WTC11 (cell line): ENCODE measurements around the gene TCF15. TPM values are rescaled to one million over a fixed set of nuclear protein-coding genes. Genes with fewer than 3 reads are reported as not detected.

Experiments
- ATAC-seq: fragments of 200-7000 bp; cut with Tn5 transposase; 2 replicates; pipeline ENCODE4 v1.10.0; 2021; ENCODE audit warnings: mild to moderate bottlenecking, moderate library complexity
- CTCF ChIA-PET: fragments of 300-600 bp; sonication (Branson Sonifier 250); formaldehyde crosslinking; loops from one replicate; lab custom pipeline; 2021; ENCODE audit warnings: antibody characterized with exemption; lab: Charles Lee
- POLR2A ChIA-PET: fragments of 350-600 bp; sonication (Branson Sonifier 250); formaldehyde crosslinking; loops from one replicate; lab custom pipeline; 2021; ENCODE audit warnings: antibody characterized with exemption; lab: Charles Lee
- DNase-seq: peaks from one replicate; pipeline ENCODE4 v3.0.0; 2021; ENCODE audit warnings: low spot score
- H3K27ac Mint-ChIP-seq: 2 replicates; pipeline ENCODE4 v1.8.0; 2021; ENCODE audit warnings: mixed read lengths
- H3K27me3 Mint-ChIP-seq: 2 replicates; pipeline ENCODE4 v1.8.0; 2021; ENCODE audit warnings: low read depth, mild to moderate bottlenecking, moderate library complexity, mixed read lengths
- H3K36me3 Mint-ChIP-seq: 2 replicates; pipeline ENCODE4 v1.8.0; 2021; ENCODE audit warnings: mixed read lengths
- H3K4me1 Mint-ChIP-seq: 2 replicates; pipeline ENCODE4 v1.8.0; 2022; ENCODE audit warnings: mixed read lengths
- H3K4me3 Mint-ChIP-seq: 2 replicates; pipeline ENCODE4 v1.8.0; 2021; ENCODE audit warnings: mild to moderate bottlenecking, moderate library complexity, mixed read lengths
- H3K9me3 Mint-ChIP-seq: 2 replicates; pipeline ENCODE4 v1.8.0; 2021; ENCODE audit warnings: mixed read lengths
- AR ChIP-seq: fragments of 250-450 bp; sonication (Bioruptor Pico); IDR thresholded peaks from 2 replicates; pipeline ENCODE4 v1.9.0; 2021; ENCODE audit warnings: mild to moderate bottlenecking
- ARID4B ChIP-seq: sonication (generic); formaldehyde crosslinking; IDR thresholded peaks from 2 replicates; pipeline ENCODE4 v1.8.0; 2023; ENCODE audit warnings: missing genetic modification reagents, mild to moderate bottlenecking, borderline replicate concordance
- ATF6 ChIP-seq: sonication (generic); formaldehyde crosslinking; IDR thresholded peaks from 2 replicates; pipeline ENCODE4 v1.8.1; 2023; ENCODE audit warnings: mild to moderate bottlenecking, missing genetic modification reagents
- E2F1 ChIP-seq: sonication (generic); formaldehyde crosslinking; IDR thresholded peaks from 2 replicates; pipeline ENCODE4 v1.8.0; 2022; ENCODE audit warnings: mild to moderate bottlenecking, missing genetic modification reagents
- E2F4 ChIP-seq: sonication (generic); formaldehyde crosslinking; IDR thresholded peaks from 2 replicates; pipeline ENCODE4 v1.8.1; 2022; ENCODE audit warnings: low read depth, mild to moderate bottlenecking, moderate library complexity, missing genetic modification reagents, borderline replicate concordance
- E2F5 ChIP-seq: sonication (generic); formaldehyde crosslinking; IDR thresholded peaks from 2 replicates; pipeline ENCODE4 v1.8.1; 2022; ENCODE audit warnings: mild to moderate bottlenecking, moderate library complexity, missing genetic modification reagents
- ERG ChIP-seq: fragments of 250-450 bp; sonication (Bioruptor Pico); IDR thresholded peaks from 2 replicates; pipeline ENCODE4 v1.8.0; 2021; ENCODE audit warnings: mild to moderate bottlenecking
- ETV6 ChIP-seq: sonication (generic); formaldehyde crosslinking; IDR thresholded peaks from 2 replicates; pipeline ENCODE4 v1.8.1; 2022; ENCODE audit warnings: mild to moderate bottlenecking, missing genetic modification reagents
- FOXJ3 ChIP-seq: sonication (generic); formaldehyde crosslinking; IDR thresholded peaks from 2 replicates; pipeline ENCODE4 v1.9.0; 2021; ENCODE audit warnings: missing genetic modification reagents, mild to moderate bottlenecking, borderline replicate concordance
- JUN ChIP-seq: sonication (generic); formaldehyde crosslinking; IDR thresholded peaks from 2 replicates; pipeline ENCODE4 v1.8.0; 2023; ENCODE audit warnings: mild to moderate bottlenecking, missing genetic modification reagents
- NFE2L1 ChIP-seq: sonication (generic); formaldehyde crosslinking; IDR thresholded peaks from 2 replicates; pipeline ENCODE4 v1.8.1; 2023; ENCODE audit warnings: missing genetic modification reagents
- NR2C2 ChIP-seq: sonication (generic); formaldehyde crosslinking; IDR thresholded peaks from 2 replicates; pipeline ENCODE4 v1.8.0; 2022; ENCODE audit warnings: mild to moderate bottlenecking, missing genetic modification reagents
- NR3C1 ChIP-seq: sonication (generic); formaldehyde crosslinking; conservative IDR thresholded peaks from 2 replicates; pipeline ENCODE4 v1.8.1; 2023; ENCODE audit warnings: low read depth, mild to moderate bottlenecking, missing genetic modification reagents
- OVOL2 ChIP-seq: fragments of 250-450 bp; sonication (Bioruptor Pico); IDR thresholded peaks from 2 replicates; pipeline ENCODE4 v1.9.0; 2021; ENCODE audit warnings: mild to moderate bottlenecking, borderline replicate concordance
- TEAD1 ChIP-seq: sonication (generic); formaldehyde crosslinking; IDR thresholded peaks from 2 replicates; pipeline ENCODE4 v1.8.0; 2022; ENCODE audit warnings: mild to moderate bottlenecking, missing genetic modification reagents
- TP53 ChIP-seq: sonication (generic); formaldehyde crosslinking; IDR thresholded peaks from 2 replicates; pipeline ENCODE4 v1.8.1; 2023; ENCODE audit warnings: mild to moderate bottlenecking, missing genetic modification reagents
- ZBTB21 ChIP-seq: sonication (generic); formaldehyde crosslinking; IDR thresholded peaks from 2 replicates; pipeline ENCODE4 v1.8.1; 2023; ENCODE audit warnings: mild to moderate bottlenecking, missing genetic modification reagents, borderline replicate concordance
- ZMAT4 ChIP-seq: fragments of 250-450 bp; sonication (Bioruptor Pico); IDR thresholded peaks from 2 replicates; pipeline ENCODE4 v1.9.0; 2021; ENCODE audit warnings: mild to moderate bottlenecking
- ZNF232 ChIP-seq: sonication (generic); formaldehyde crosslinking; IDR thresholded peaks from 2 replicates; pipeline ENCODE4 v1.8.0; 2022; ENCODE audit warnings: mild to moderate bottlenecking, missing genetic modification reagents
- ZSCAN18 ChIP-seq: fragments of 250-450 bp; sonication (Bioruptor Pico); IDR thresholded peaks from 2 replicates; pipeline ENCODE4 v2.1.2; 2022; ENCODE audit warnings: mild to moderate bottlenecking, moderate library complexity
- total RNA-seq: library from RNA; stranded (reverse); gene quantifications from 3 replicates; pipeline ENCODE4 v1.2.3, GENCODE V29; 2021

TCF15 gene
- total RNA-seq, 1 experiment from 2014 or later, result 3.8 TPM

- TF ChIP-seq OVOL2 (CRISPR knock-in tag) (no peak), E2F4 (CRISPR knock-in tag) (no peak), AR (CRISPR knock-in tag) (no peak), ZNF232 (CRISPR knock-in tag) (no peak), ERG (CRISPR knock-in tag) (no peak), E2F1 (CRISPR knock-in tag) (no peak), NR2C2 (no peak), FOXJ3 (CRISPR knock-in tag) (no peak), ZSCAN18 (no peak), ZBTB21 (no peak), JUN (CRISPR knock-in tag) (no peak), NR3C1 (no peak), ZMAT4 (no peak), ATF6 (CRISPR knock-in tag) (no peak), TEAD1 (no peak), E2F5 (CRISPR knock-in tag) (no peak), ARID4B (CRISPR knock-in tag) (no peak), NFE2L1 (CRISPR knock-in tag) (no peak), TP53 (CRISPR knock-in tag) (no peak), ETV6 (CRISPR knock-in tag) (no peak)
- no peak for DNase-seq
- ChIA-PET CTCF (interaction anchor here (1.9 to 2.5 kb wide), 2 partner anchors 23 to 45 kb away, joined by 8 to 17 read pairs; no protein-coding TSS in a partner anchor), POLR2A (no interaction called here)
- no peaks in the 10 kb centered on the region for H3K9me3 Mint-ChIP-seq
- H3K27ac Mint-ChIP-seq, result no peak overlapping the region
- no peaks in the 10 kb centered on the region for H3K36me3 Mint-ChIP-seq
- peaks cover 3% of the 10 kb centered on the region; the same call in 1 of the 2 replicates for H3K4me1 Mint-ChIP-seq
- ATAC-seq, result no peak
- no peaks in the 10 kb centered on the region for H3K27me3 Mint-ChIP-seq
- no peak overlapping the region for H3K4me3 Mint-ChIP-seq
These were observed 10.0 kb downstream of the TCF15 start for GRCh38 chr20:600141-600540.
